ENCODE data around the gene EXOSC3. TPM values are rescaled to one million over a fixed set of nuclear protein-coding genes. Genes with fewer than 3 reads are reported as not detected.
A peak's percentile ranks its signal among the peaks of the same experiment; 100 is the strongest.
"Not testable (repeated sequence)": the region's sequence is repeated elsewhere in the genome, so short reads cannot be mapped to it uniquely, and the experiment has no call there.

The EXOSC3 gene
- total RNA-seq, 1 donor from 2014 or later: 109 TPM

DNA sequence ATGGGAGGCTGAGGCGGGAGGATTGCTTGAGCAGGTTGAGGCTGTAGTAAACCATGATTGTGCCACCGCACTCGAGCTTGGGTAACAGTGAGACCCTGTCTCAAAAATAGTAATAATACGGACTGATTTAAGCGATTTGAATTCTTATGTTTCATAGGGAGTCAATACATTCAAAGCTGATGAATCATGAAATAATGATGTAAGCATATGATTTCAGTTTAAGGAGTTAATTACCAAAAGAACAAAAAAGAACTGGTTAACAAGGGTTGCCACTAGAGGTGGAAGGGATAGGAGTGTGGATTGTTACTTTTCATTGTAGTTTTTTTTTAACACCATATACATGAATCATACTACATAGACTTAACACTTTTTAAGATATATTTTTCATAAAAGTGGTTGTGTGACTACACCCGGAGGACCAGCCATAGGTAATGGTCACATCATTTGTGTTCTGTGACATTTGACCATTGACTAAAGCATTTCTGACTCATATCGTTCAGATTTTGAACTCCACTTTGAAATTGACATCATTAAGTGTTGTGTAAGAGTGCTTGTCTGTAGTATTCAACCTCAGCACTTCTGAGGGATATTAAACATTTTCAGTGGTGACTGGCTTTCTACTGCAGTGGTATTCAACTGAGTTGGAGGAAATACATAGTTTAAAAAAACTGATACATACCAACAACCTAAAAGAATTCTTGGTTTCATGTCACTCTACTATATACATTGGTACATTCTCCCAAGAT is 24.3 kb downstream of the EXOSC3 start:
- intact Hi-C loops (cut with micrococcal nuclease): no loop called here
- Mint-ChIP-seq H3K4me3 (no peak overlapping the region), H3K9me3 (no peaks in the 10 kb centered on the region), H3K4me1 (peaks cover under 1% of the 10 kb centered on the region), H3K27ac (no peak overlapping the region), H3K27me3 (no peaks in the 10 kb centered on the region), H3K36me3 (ENCODE audit: low read depth) (peaks cover 22% of the 10 kb centered on the region)
- DNase-seq: no peak

- Mint-ChIP-seq H3K36me3 (ENCODE audit: low read depth) (peaks cover 10% of the 10 kb centered on the region), H3K27ac (no peak overlapping the region), H3K27me3 (no peaks in the 10 kb centered on the region), H3K4me1 (peaks cover 16% of the 10 kb centered on the region), H3K4me3 (no peak overlapping the region), H3K9me3 (no peaks in the 10 kb centered on the region)
- intact Hi-C loops (cut with micrococcal nuclease): no loop called here
- no peak for DNase-seq
Observed at GRCh38 chr9:37758747-37759146, 26.1 kb downstream of the EXOSC3 start.

DNA sequence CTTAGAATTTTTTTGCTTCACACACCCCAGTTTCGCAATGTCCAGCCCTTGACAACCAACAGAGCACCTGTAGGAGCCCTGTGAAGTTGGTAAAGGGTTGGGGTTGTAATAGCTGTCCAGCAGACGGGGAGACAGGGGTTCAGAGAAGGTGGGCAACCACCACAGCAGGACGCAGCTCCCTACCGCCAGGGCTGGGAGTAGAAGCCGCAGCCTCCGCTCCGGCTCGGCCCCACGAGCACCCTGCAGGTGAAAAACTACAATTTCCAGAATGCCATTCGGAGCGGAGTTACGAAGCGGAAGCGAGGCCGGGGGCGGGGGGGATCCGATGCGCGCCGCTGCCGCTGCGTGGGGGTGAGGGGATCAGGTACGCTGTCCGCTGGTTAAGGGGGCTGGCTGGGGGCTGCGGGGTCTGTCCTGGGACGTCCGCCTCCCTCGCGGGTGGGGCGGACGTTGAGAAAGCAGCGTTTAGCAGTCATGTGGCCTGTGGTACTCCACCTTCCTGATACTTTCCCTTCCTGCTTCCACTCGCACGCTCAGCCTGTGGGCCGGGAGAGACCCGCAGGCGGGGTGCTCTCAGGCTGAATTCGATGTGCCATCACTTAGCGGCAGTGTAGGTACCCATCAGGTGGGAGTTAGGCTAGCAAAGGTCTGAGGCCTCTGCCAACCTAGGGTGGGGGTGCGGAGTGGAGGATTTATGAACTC is 31.2 kb downstream of the EXOSC3 start, which contains the start of gene TRMT10B:
TRMT10B (plus strand) TSS at position 317 of the 702 bp plus-strand sequence. CDS start 8,127 bp downstream, outside the sequence.
- peaks cover 22% of the 10 kb centered on the region for H3K4me1 Mint-ChIP-seq
- peak within 1 kb of the TSS; percentile 97 for H3K27ac Mint-ChIP-seq
- intact Hi-C loops (cut with micrococcal nuclease): loop anchor here (1.0 to 2.0 kb wide), 5 partner anchors 32 to 288 kb away; partner anchors contain the start of genes DCAF10, EXOSC3, TOMM5 and ZBTB5
- peaks cover 6% of the 10 kb centered on the region for H3K9me3 Mint-ChIP-seq
- peak within 1 kb of the TSS; percentile 99 for H3K4me3 Mint-ChIP-seq
- peak; percentile 92 for DNase-seq
- peaks cover 6% of the 10 kb centered on the region for H3K36me3 Mint-ChIP-seq (ENCODE audit: low read depth)
- H3K27me3 Mint-ChIP-seq: no peaks in the 10 kb centered on the region

- H3K36me3 Mint-ChIP-seq (ENCODE audit: low read depth): peaks cover 6% of the 10 kb centered on the region
- H3K27me3 Mint-ChIP-seq: no peaks in the 10 kb centered on the region
- H3K4me1 Mint-ChIP-seq: peaks cover 22% of the 10 kb centered on the region
- peak overlapping the region; percentile 97 for H3K27ac Mint-ChIP-seq
- intact Hi-C loops (cut with micrococcal nuclease): loop anchor here (1.0 to 2.0 kb wide), 5 partner anchors 32 to 288 kb away; partner anchors contain the start of genes DCAF10, EXOSC3, TOMM5 and ZBTB5
- DNase-seq: peak; percentile 64
- H3K9me3 Mint-ChIP-seq: peaks cover 6% of the 10 kb centered on the region
- H3K4me3 Mint-ChIP-seq: peak overlapping the region; percentile 99
Observed at GRCh38 chr9:37752642-37753488, 32.0 kb downstream of the EXOSC3 start.

GRCh38 chr9:37752112-37752511 is 32.8 kb downstream of the EXOSC3 start:
- intact Hi-C loops (cut with micrococcal nuclease): loop anchor here (2.0 kb wide), 2 partner anchors 49 to 151 kb away; partner anchors contain the start of gene DCAF10
- not testable (repeated sequence) for H3K36me3 Mint-ChIP-seq (ENCODE audit: low read depth); H3K27me3 Mint-ChIP-seq; H3K4me3 Mint-ChIP-seq; DNase-seq; H3K9me3 Mint-ChIP-seq; H3K27ac Mint-ChIP-seq
- H3K4me1 Mint-ChIP-seq: peaks cover 22% of the 10 kb centered on the region

DNA sequence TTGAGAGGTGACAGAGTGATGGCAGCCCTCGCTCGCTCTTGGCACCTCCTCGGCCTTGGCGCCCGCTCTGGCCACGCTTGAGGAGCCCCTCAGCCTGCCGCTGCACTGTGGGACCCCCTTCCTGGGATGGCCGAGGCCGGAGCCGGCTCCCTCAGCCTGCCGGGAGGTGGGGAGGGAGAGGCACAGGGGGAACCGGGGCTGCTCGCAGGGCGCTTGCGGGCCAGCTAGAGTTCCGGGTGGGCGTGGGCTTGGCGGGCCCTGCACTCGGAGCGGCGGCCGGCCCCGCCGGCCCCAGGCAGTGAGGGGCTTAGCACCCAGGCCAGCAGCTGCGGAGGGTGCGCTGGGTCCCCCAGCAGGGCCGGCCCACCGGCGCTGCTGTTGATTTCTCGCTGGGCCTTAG is 33.2 kb downstream of the EXOSC3 start:
- H3K27me3 Mint-ChIP-seq; H3K9me3 Mint-ChIP-seq; H3K27ac Mint-ChIP-seq; DNase-seq; H3K4me3 Mint-ChIP-seq; H3K36me3 Mint-ChIP-seq (ENCODE audit: low read depth): not testable (repeated sequence)
- H3K4me1 Mint-ChIP-seq: peaks cover 23% of the 10 kb centered on the region
- intact Hi-C loops (cut with micrococcal nuclease): loop anchor here (2.0 kb wide), 2 partner anchors 49 to 151 kb away; partner anchors contain the start of gene DCAF10

DNA sequence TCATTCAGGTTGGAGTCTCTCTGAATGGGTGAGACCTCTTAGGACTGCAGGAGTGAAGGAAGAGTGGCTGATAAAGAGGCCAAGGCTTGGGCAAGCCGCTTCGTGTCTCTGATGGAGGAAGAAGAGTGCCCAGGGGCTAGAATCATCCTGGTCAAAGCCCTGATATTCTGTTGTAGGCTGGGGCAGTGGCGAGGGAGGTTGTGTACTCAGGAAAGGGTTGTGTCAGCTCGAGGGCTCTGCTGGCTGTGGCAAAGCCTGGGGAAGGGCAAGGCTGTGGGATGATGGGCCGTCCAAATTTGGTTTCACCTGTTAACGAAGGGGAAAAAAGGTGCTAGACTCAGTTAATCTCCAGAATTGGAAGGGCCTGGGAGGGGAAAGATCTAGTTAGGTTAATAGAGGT is 33.7 kb downstream of the EXOSC3 start:
- H3K4me3 Mint-ChIP-seq: no peak overlapping the region
- peaks cover 6% of the 10 kb centered on the region for H3K9me3 Mint-ChIP-seq

GRCh38 chr9:37749129-37749528 is 35.7 kb downstream of the EXOSC3 start:
- intact Hi-C loops (cut with micrococcal nuclease): loop anchor here (10.0 kb wide), 1 partner anchor 316 kb away; the partner anchor contains the start of gene SHB
- H3K9me3 Mint-ChIP-seq: peaks cover 6% of the 10 kb centered on the region
- H3K36me3 Mint-ChIP-seq (ENCODE audit: low read depth): no peaks in the 10 kb centered on the region
- no peak overlapping the region for H3K4me3 Mint-ChIP-seq
- no peak for DNase-seq
- H3K4me1 Mint-ChIP-seq: peaks cover 10% of the 10 kb centered on the region
- no peaks in the 10 kb centered on the region for H3K27me3 Mint-ChIP-seq
- no peak overlapping the region for H3K27ac Mint-ChIP-seq

More for the DNA sequence above, 33.7 kb downstream of the EXOSC3 start:
- no peak for DNase-seq
- H3K36me3 Mint-ChIP-seq (ENCODE audit: low read depth): peaks cover 3% of the 10 kb centered on the region
- no peak overlapping the region for H3K27ac Mint-ChIP-seq
- H3K27me3 Mint-ChIP-seq: no peaks in the 10 kb centered on the region
- intact Hi-C loops (cut with micrococcal nuclease): no loop called here
- peaks cover 23% of the 10 kb centered on the region for H3K4me1 Mint-ChIP-seq

GRCh38 chr9:37747271-37747753 is 37.6 kb downstream of the EXOSC3 start:
- no peaks in the 10 kb centered on the region for H3K27me3 Mint-ChIP-seq
- no peaks in the 10 kb centered on the region for H3K9me3 Mint-ChIP-seq
- peaks cover 2% of the 10 kb centered on the region for H3K4me1 Mint-ChIP-seq
- H3K36me3 Mint-ChIP-seq (ENCODE audit: low read depth): no peaks in the 10 kb centered on the region
- peak; percentile 88 for DNase-seq
- H3K4me3 Mint-ChIP-seq: no peak overlapping the region
- intact Hi-C loops (cut with micrococcal nuclease): loop anchor here (2.0 to 10.0 kb wide), 2 partner anchors 157 to 317 kb away; partner anchors contain the start of genes SHB and SLC25A51
- no peak overlapping the region for H3K27ac Mint-ChIP-seq

DNA sequence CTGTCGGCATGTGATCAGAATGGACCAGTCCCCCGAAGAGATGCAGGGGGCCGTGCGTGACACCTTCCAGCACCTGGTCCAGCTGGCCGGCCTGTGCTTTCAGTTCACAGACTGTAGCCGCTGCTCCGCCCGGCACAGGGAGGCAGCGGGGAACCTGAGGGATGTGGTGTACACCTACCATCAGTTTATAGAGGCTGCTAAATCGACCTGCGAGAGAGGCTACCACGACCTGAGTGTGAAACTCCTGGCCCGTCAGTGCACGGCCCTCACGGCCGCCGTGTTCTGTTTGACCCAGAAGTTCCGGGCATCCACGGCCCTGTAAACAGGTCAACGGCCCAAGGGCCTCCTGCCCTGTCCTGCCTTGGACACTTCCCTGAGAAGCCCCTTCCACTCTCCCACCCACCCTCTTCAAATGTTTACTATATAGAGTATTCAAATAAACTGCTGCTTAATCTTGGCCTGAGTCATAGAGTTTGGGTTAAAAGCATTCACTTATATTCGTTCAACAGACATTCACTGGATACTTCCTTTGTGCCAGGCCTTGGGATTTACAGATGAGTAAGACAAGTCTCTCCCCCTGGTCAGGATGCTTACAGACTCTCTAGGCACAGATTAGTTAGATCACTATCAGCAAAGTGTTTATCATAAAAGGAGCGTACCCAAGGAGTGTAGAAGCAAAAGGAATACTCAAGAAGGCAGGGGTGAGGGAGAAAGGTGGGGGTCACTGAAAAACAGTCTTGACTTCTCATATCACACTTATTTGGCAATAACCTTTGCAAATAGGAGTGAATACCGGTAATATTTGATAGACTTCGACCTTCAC is 38.2 kb downstream of the EXOSC3 start:
- H3K4me3 Mint-ChIP-seq: no peak overlapping the region
- no peak for DNase-seq
- H3K36me3 Mint-ChIP-seq (ENCODE audit: low read depth): no peaks in the 10 kb centered on the region
- H3K27ac Mint-ChIP-seq: no peak overlapping the region
- intact Hi-C loops (cut with micrococcal nuclease): loop anchor here (2.0 to 10.0 kb wide), 2 partner anchors 158 to 318 kb away; partner anchors contain the start of genes SHB and SLC25A51
- H3K27me3 Mint-ChIP-seq: no peaks in the 10 kb centered on the region
- peaks cover 2% of the 10 kb centered on the region for H3K4me1 Mint-ChIP-seq
- no peaks in the 10 kb centered on the region for H3K9me3 Mint-ChIP-seq

GRCh38 chr9:37745970-37746369 is 38.9 kb downstream of the EXOSC3 start:
- Mint-ChIP-seq H3K4me3 (no peak overlapping the region), H3K27ac (no peak overlapping the region), H3K4me1 (peaks cover 2% of the 10 kb centered on the region), H3K9me3 (no peaks in the 10 kb centered on the region), H3K36me3 (ENCODE audit: low read depth) (no peaks in the 10 kb centered on the region), H3K27me3 (no peaks in the 10 kb centered on the region)
- DNase-seq: no peak
- intact Hi-C loops (cut with micrococcal nuclease): loop anchor here (2.0 to 10.0 kb wide), 2 partner anchors 159 to 319 kb away; partner anchors contain the start of genes SHB and SLC25A51

- H3K27ac Mint-ChIP-seq: no peak overlapping the region
- intact Hi-C loops (cut with micrococcal nuclease): loop anchor here (10.0 kb wide), 1 partner anchor 324 kb away; the partner anchor contains the start of gene SHB
Observed at GRCh38 chr9:37740631-37741328, 44.1 kb downstream of the EXOSC3 start.

More at GRCh38 chr9:37740631-37741328, 44.1 kb downstream of the EXOSC3 start:
- Mint-ChIP-seq H3K9me3 (no peaks in the 10 kb centered on the region), H3K4me3 (no peak overlapping the region), H3K4me1 (no peaks in the 10 kb centered on the region), H3K27me3 (peaks cover 5% of the 10 kb centered on the region), H3K36me3 (ENCODE audit: low read depth) (no peaks in the 10 kb centered on the region)
- no peak for DNase-seq

Measured in activated CD4-positive, alpha-beta T cell treated with anti-CD3 and anti-CD28 coated beads, Interleukin-2, amount 10 ng/mL, durations not matched to agents 24 days and 14 days (primary cell).